Globus pallidus (tissue), 1 donor: ENCODE results near the gene TSSK6.

ENCODE experiments used
- DNase-seq: peaks from one replicate; pipeline ENCODE4 v3.0.0-alpha.2; 2015; ENCODE audit warnings: low spot score

The TSSK6 gene

GRCh38 chr19:19505669-19506326, 9.6 kb downstream of the TSSK6 start:
- DNase-seq, result no peak

GRCh38 chr19:19504754-19505668, 10.3 kb downstream of the TSSK6 start:
- no peak for DNase-seq

GRCh38 chr19:19502808-19503602, 12.3 kb downstream of the TSSK6 start:
- no peak for DNase-seq

- no peak for DNase-seq
These were observed 13.1 kb downstream of the TSSK6 start for GRCh38 chr19:19502281-19502680.

- no peak for DNase-seq
These were observed 13.6 kb downstream of the TSSK6 start for GRCh38 chr19:19501798-19502197.

GRCh38 chr19:19500975-19501644, 14.2 kb downstream of the TSSK6 start:
- DNase-seq, result no peak

- no peak for DNase-seq
These were observed 15.9 kb downstream of the TSSK6 start for GRCh38 chr19:19499272-19499995.

GRCh38 chr19:19498255-19498991, 16.9 kb downstream of the TSSK6 start:
- no peak for DNase-seq

GRCh38 chr19:19495614-19496603, 19.4 kb downstream of the TSSK6 start:
- DNase-seq, result no peak

- no peak for DNase-seq
These were observed 21.4 kb downstream of the TSSK6 start for GRCh38 chr19:19493841-19494546.

- DNase-seq, result no peak
These were observed 23.2 kb downstream of the TSSK6 start for GRCh38 chr19:19492026-19492610.

- no peak for DNase-seq
These were observed 23.9 kb downstream of the TSSK6 start for GRCh38 chr19:19491321-19492025.

GRCh38 chr19:19490214-19490968, 25.0 kb downstream of the TSSK6 start:
- peak; percentile 81 for DNase-seq

GRCh38 chr19:19489804-19490204, 25.5 kb downstream of the TSSK6 start:
- DNase-seq, result no peak

GRCh38 chr19:19488875-19489690, 26.3 kb downstream of the TSSK6 start:
- DNase-seq, result peak; percentile 74
